Astrocyte (in vitro differentiated cells and primary cell): ENCODE data around the gene PCDH12.

Source experiments
- EZH2 ChIP-seq: IDR thresholded peaks from 2 replicates; pipeline ENCODE4 v1.6.1; 2012; ENCODE audit warnings: mild to moderate bottlenecking, low read length, inconsistent platforms; ENCODE audit not compliant: insufficient read depth
- TF ChIP-seq, protein P1 (sequence below): IDR thresholded peaks from 2 replicates; pipeline ENCODE4 v1.5.1; 2011; ENCODE audit warnings: low read depth, mild to moderate bottlenecking, inconsistent platforms, low read length, moderate library complexity; ENCODE audit not compliant: insufficient read depth

DNA sequence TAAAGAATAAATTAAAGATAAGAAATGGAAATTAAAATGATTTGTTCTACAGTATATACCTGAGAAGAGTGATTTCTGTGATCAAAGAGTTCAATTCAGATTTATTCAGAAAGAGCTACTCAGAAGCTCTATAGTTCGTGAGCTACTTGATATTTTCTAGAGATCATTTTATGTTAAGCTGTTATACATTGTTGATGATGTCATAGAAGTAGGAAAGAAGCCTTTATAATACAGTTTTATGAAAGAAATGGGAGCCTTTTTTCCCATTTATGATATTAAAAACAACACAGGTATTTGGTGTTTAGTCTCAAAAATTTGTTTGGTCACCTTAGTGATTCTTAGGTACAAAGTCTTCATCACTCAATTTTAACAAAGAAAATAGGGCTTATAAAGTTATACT is 31.7 kb upstream of the PCDH12 start:
- TF ChIP-seq, protein P1, sequence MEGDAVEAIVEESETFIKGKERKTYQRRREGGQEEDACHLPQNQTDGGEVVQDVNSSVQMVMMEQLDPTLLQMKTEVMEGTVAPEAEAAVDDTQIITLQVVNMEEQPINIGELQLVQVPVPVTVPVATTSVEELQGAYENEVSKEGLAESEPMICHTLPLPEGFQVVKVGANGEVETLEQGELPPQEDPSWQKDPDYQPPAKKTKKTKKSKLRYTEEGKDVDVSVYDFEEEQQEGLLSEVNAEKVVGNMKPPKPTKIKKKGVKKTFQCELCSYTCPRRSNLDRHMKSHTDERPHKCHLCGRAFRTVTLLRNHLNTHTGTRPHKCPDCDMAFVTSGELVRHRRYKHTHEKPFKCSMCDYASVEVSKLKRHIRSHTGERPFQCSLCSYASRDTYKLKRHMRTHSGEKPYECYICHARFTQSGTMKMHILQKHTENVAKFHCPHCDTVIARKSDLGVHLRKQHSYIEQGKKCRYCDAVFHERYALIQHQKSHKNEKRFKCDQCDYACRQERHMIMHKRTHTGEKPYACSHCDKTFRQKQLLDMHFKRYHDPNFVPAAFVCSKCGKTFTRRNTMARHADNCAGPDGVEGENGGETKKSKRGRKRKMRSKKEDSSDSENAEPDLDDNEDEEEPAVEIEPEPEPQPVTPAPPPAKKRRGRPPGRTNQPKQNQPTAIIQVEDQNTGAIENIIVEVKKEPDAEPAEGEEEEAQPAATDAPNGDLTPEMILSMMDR = no peak
- no peak for TF ChIP-seq EZH2
